ENCODE measurements around the gene TPM1. TPM values are rescaled to one million over a fixed set of nuclear protein-coding genes. Genes with fewer than 3 reads are reported as not detected.

The TPM1 gene
- total and polyA plus RNA-seq, 2 of the 4 experiments (the other 2 are of a cell fraction) = 661 to 1,623 TPM

- Histone ChIP-seq H2AK9ac (replicated peaks; ENCODE audit: low read depth, low read length, poor library complexity) (no peak overlapping the region), H2BK20ac (ENCODE audit: low read depth, low read length) (no peak overlapping the region), H2AK5ac (ENCODE audit: low read depth, low read length) (no peak overlapping the region), H3K4me3 (ENCODE audit: insufficient read depth, low read depth, low read length) (no peak overlapping the region), H4K8ac (ENCODE audit: low read depth in 2 of 2, low read length in 2 of 2) (no peak overlapping the region), H3K9ac (ENCODE audit: low read depth, low read length) (no peak overlapping the region), H2BK15ac (ENCODE audit: low read depth, low read length) (0 out of 3 replicates have a peak overlapping the region, but pooled peaks have one; percentile 13), H3K9me1 (ENCODE audit: insufficient read depth, low read length) (peaks cover 8% of the 10 kb centered on the region), H3K9me3 (ENCODE audit: control insufficient read depth, insufficient read depth, low read length) (no peaks in the 10 kb centered on the region), H3K27me3 (ENCODE audit: control insufficient read depth, insufficient read depth, low read length) (no peaks in the 10 kb centered on the region), H3K79me1 (ENCODE audit: low read depth in 1 of 2, low read length in 2 of 2) (peaks cover 0 to 4% of the 10 kb centered on the region in 2 experiments; a peak in 1 of 4 replicates), H3K23ac (ENCODE audit: low read depth, low read length) (no peak overlapping the region), H3K4me1 (ENCODE audit: control insufficient read depth, insufficient read depth, low read length) (peaks cover 10% of the 10 kb centered on the region), H2BK120ac (ENCODE audit: low read depth, low read length) (no peak overlapping the region), H3K27ac (ENCODE audit: insufficient read depth, low read length) (no peak overlapping the region), H3K14ac (replicated peaks; ENCODE audit: low read depth, low read length) (no peak overlapping the region), H2AFZ (replicated peaks; ENCODE audit: low read length, poor library complexity) (no peak overlapping the region), H3K18ac (ENCODE audit: low read depth, low read length) (no peak overlapping the region), H3K4me2 (ENCODE audit: low read depth, low read length) (no peak overlapping the region), H4K20me1 (ENCODE audit: insufficient read depth, low read length) (peaks cover 8% of the 10 kb centered on the region; the same call in 1 of the 2 replicates), H4K5ac (ENCODE audit: low read depth, low read length) (no peak overlapping the region), H3K4ac (ENCODE audit: low read depth, low read length) (no peak overlapping the region), H3K36me3 (ENCODE audit: control insufficient read depth, insufficient read depth, low read length) (no peaks in the 10 kb centered on the region), H3K56ac (ENCODE audit: extremely low read depth, insufficient read depth, low read length) (no peak overlapping the region), H4K91ac (ENCODE audit: insufficient read depth, low read depth, low read length) (no peak overlapping the region), H2BK5ac (ENCODE audit: low read depth, low read length, poor library complexity, severe bottlenecking) (no peak overlapping the region)
- POLR2A ChIA-PET (ENCODE audit: unreplicated experiment) = no interaction called here
- CTCF ChIA-PET = no interaction called here
- DNase-seq (no peak), ATAC-seq (ENCODE audit: low read depth) (no peak)
- in situ Hi-C loops (cut with MboI; ENCODE audit: low sequenced_read_pairs) = no loop called here
- dilution Hi-C loops (cut with HindIII; ENCODE audit: low sequenced_read_pairs, unreplicated experiment) = no loop called here
- no peak for TF ChIP-seq FOS (IDR thresholded peaks at IDR 0.05; ENCODE audit: low read depth, low read length)
- TF ChIP-seq MAFK (IDR thresholded peaks at IDR 0.05; ENCODE audit: low read depth, low read length) = no peak
- TF ChIP-seq CHD1 (IDR thresholded peaks at IDR 0.05; ENCODE audit: low read depth, low read length) = no peak
- no peak for TF ChIP-seq ELK1 (IDR thresholded peaks at IDR 0.05; ENCODE audit: borderline replicate concordance, low read depth, low read length)
- no peak for TF ChIP-seq CTCF (conservative IDR thresholded peaks at IDR 0.05; ENCODE audit: low read depth, low read length)
- no peak for TF ChIP-seq NFE2L2 (IDR thresholded peaks at IDR 0.05; ENCODE audit: low read depth, low read length)
- TF ChIP-seq RAD21 (IDR thresholded peaks at IDR 0.05; ENCODE audit: low read length) = no peak
- no peak for TF ChIP-seq RFX5 (IDR thresholded peaks at IDR 0.05; ENCODE audit: low read depth, low read length)
- no peak for TF ChIP-seq MAZ (IDR thresholded peaks at IDR 0.05; ENCODE audit: borderline replicate concordance, low read depth, low read length)
- TF ChIP-seq CEBPB (IDR thresholded peaks at IDR 0.05; ENCODE audit: low read depth, low read length) = no peak
- TF ChIP-seq POLR2A (IDR thresholded peaks at IDR 0.05; ENCODE audit: low read depth, low read length) = no peak
- TF ChIP-seq RCOR1 (IDR thresholded peaks at IDR 0.05; ENCODE audit: insufficient replicate concordance, low read length) = no peak
- TF ChIP-seq BHLHE40 (IDR thresholded peaks at IDR 0.05; ENCODE audit: low read depth, low read length) = no peak
- no peak for TF ChIP-seq USF2 (IDR thresholded peaks at IDR 0.05; ENCODE audit: low read depth, low read length)
- no peak for TF ChIP-seq MXI1 (IDR thresholded peaks at IDR 0.05; ENCODE audit: borderline replicate concordance, low read depth, low read length)
- TF ChIP-seq SMC3 (IDR thresholded peaks at IDR 0.05; ENCODE audit: low read depth, low read length) = no peak
- no TSS peak for BruUV-seq (replicated peaks)
- no CpG with 5 or more reads among the region's 2 CpGs for WGBS, 2 experiments (ENCODE audit: extremely low coverage in 2 of 2, insufficient read length in 1 of 2)
- intact Hi-C loops (cut with micrococcal nuclease) = no loop called here
Measured at GRCh38 chr15:63027646-63028045, 14.9 kb upstream of the TPM1 start.
